ENCODE measurements around the gene PCGF6. TPM values are rescaled to one million over a fixed set of nuclear protein-coding genes. Genes with fewer than 3 reads are reported as not detected.

Gene PCGF6
- polyA plus RNA-seq, 1 donor (not counting 4 experiments of a cell fraction or from before 2014, with no cell fraction given), result 11.1 TPM

DNA sequence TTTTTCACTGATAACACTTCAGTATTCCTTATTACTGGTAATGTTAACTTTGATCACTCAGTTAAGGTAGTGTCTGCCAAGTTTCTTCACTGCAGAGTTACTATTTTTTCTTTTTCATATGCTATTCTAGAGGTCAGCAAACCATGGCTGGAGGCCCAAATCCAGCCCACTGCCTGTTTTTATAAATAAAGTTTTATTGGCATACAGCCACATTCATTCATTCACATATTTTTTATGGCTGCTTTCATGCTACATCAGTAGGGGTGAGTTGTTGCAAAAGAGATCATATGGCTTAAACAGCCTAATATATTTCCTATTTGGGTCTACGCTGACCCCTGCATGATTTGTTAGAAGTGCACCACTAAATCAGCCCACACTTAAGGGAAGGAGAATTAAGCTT lies 94.3 kb downstream of the PCGF6 start:
- H3K9me1 ChIP-seq (ENCODE audit: control insufficient read depth, extremely low read depth, insufficient read depth, low read length), result no peaks in the 10 kb centered on the region
- no peak for TF ChIP-seq EZH2 (IDR thresholded peaks at IDR 0.05; ENCODE audit: low read length)
- TF ChIP-seq, protein P1, sequence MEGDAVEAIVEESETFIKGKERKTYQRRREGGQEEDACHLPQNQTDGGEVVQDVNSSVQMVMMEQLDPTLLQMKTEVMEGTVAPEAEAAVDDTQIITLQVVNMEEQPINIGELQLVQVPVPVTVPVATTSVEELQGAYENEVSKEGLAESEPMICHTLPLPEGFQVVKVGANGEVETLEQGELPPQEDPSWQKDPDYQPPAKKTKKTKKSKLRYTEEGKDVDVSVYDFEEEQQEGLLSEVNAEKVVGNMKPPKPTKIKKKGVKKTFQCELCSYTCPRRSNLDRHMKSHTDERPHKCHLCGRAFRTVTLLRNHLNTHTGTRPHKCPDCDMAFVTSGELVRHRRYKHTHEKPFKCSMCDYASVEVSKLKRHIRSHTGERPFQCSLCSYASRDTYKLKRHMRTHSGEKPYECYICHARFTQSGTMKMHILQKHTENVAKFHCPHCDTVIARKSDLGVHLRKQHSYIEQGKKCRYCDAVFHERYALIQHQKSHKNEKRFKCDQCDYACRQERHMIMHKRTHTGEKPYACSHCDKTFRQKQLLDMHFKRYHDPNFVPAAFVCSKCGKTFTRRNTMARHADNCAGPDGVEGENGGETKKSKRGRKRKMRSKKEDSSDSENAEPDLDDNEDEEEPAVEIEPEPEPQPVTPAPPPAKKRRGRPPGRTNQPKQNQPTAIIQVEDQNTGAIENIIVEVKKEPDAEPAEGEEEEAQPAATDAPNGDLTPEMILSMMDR (optimal IDR thresholded peaks at IDR 0.05 in 1 of 3, IDR thresholded peaks at IDR 0.05 in 1 of 3, conservative IDR thresholded peaks at IDR 0.05 in 1 of 3; ENCODE audit: extremely low read depth in 1 of 3, insufficient read depth in 2 of 3, low read length in 3 of 3), result no peak
- H3K27me3 ChIP-seq (ENCODE audit: control insufficient read depth, extremely low read depth, insufficient read depth, low read length), result no peaks in the 10 kb centered on the region
- H4K20me1 ChIP-seq (ENCODE audit: control insufficient read depth, extremely low read depth, insufficient read depth, low read length), result no peaks in the 10 kb centered on the region
- H2AFZ ChIP-seq (ENCODE audit: control insufficient read depth, low read length), result no peak overlapping the region
- FAIRE-seq (no peak), DNase-seq (ENCODE audit: low read depth, low spot score) (no peak)
- H3K36me3 ChIP-seq (ENCODE audit: control insufficient read depth in 2 of 2, extremely low read depth in 1 of 2, insufficient read depth in 2 of 2, low read length in 2 of 2), result no peaks in the 10 kb centered on the region
- no peak overlapping the region for H3K4me2 ChIP-seq (ENCODE audit: control insufficient read depth, extremely low read depth, insufficient read depth, low read depth, low read length)
- no peak overlapping the region for H3K27ac ChIP-seq (ENCODE audit: control insufficient read depth, insufficient read depth, low read length)
- H3K4me3 ChIP-seq (ENCODE audit: control insufficient read depth in 2 of 3, extremely low read depth in 1 of 3, insufficient read depth in 2 of 3, low read depth in 1 of 3, low read length in 3 of 3), result no peak overlapping the region
- no peaks in the 10 kb centered on the region for H3K79me2 ChIP-seq (ENCODE audit: control insufficient read depth, insufficient read depth, low read length)
- H3K9ac ChIP-seq (ENCODE audit: control insufficient read depth, extremely low read depth, insufficient read depth, low read length), result no peak overlapping the region
- H3K9me3 ChIP-seq (ENCODE audit: control insufficient read depth, low read depth, low read length), result no peaks in the 10 kb centered on the region
- H3K4me1 ChIP-seq (ENCODE audit: control insufficient read depth, extremely low read depth, insufficient read depth, low read length), result peaks cover 11% of the 10 kb centered on the region
- dilution Hi-C loops (cut with MboI; ENCODE audit: extremely low pct_ligation_motif_present, low sequenced_read_pairs), result no loop called here

DNA sequence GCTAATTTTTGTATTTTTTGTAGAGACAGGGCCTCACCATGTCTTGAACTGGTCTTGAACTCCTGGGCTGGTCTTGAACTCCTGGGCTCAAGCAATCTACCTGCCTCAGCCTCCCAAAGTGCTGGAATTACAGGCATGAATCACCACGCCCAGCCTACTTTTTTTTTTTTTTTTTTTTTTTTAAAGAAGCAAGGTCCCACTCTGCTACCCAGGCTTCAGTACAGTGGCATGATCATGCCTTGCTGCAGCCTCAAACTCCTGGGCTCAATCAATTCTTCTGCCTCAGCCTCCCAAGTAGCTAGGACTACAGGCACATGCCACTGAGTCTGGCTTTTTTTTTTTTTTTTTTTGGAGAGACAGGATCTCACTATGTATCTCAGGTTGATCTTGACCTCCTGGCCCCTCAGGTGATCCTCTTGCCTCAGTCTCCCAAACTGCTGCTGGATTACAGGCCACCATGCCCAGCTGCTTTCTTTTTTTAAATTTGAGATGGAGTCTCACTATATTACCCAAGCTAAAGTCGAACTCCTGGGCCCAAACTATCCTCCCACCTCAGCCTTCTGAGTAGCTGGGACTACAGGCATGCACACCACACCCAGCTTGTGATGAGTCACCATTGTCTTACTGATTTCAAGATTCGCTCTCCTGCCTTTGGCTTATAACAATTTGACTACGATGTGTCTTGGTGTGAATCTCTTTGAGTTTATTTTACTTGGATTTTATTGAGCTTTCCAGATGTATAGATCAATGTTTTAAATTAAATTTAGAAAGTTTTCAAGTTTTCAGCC lies 96.2 kb downstream of the PCGF6 start:
- Histone ChIP-seq H4K20me1 (ENCODE audit: control insufficient read depth, extremely low read depth, insufficient read depth, low read length) (no peaks in the 10 kb centered on the region), H3K9ac (ENCODE audit: control insufficient read depth, extremely low read depth, insufficient read depth, low read length) (no peak overlapping the region), H3K4me1 (ENCODE audit: control insufficient read depth, extremely low read depth, insufficient read depth, low read length) (peaks cover 11% of the 10 kb centered on the region), H3K27ac (ENCODE audit: control insufficient read depth, insufficient read depth, low read length) (no peak overlapping the region), H3K9me1 (ENCODE audit: control insufficient read depth, extremely low read depth, insufficient read depth, low read length) (no peaks in the 10 kb centered on the region), H3K4me2 (ENCODE audit: control insufficient read depth, extremely low read depth, insufficient read depth, low read depth, low read length) (peak overlapping the region; percentile 63), H2AFZ (ENCODE audit: control insufficient read depth, low read length) (no peak overlapping the region), H3K27me3 (ENCODE audit: control insufficient read depth, extremely low read depth, insufficient read depth, low read length) (no peaks in the 10 kb centered on the region), H3K4me3 (ENCODE audit: control insufficient read depth in 2 of 3, extremely low read depth in 1 of 3, insufficient read depth in 2 of 3, low read depth in 1 of 3, low read length in 3 of 3) (no peak overlapping the region), H3K79me2 (ENCODE audit: control insufficient read depth, insufficient read depth, low read length) (no peaks in the 10 kb centered on the region), H3K9me3 (ENCODE audit: control insufficient read depth, low read depth, low read length) (no peaks in the 10 kb centered on the region), H3K36me3 (ENCODE audit: control insufficient read depth in 2 of 2, extremely low read depth in 1 of 2, insufficient read depth in 2 of 2, low read length in 2 of 2) (no peaks in the 10 kb centered on the region)
- FAIRE-seq (peak; percentile 92), DNase-seq (ENCODE audit: low read depth, low spot score) (no peak)
- no peak for TF ChIP-seq EZH2 (IDR thresholded peaks at IDR 0.05; ENCODE audit: low read length)
- TF ChIP-seq, protein P1 (optimal IDR thresholded peaks at IDR 0.05 in 1 of 3, IDR thresholded peaks at IDR 0.05 in 1 of 3, conservative IDR thresholded peaks at IDR 0.05 in 1 of 3; ENCODE audit: extremely low read depth in 1 of 3, insufficient read depth in 2 of 3, low read length in 3 of 3), result no peak
- dilution Hi-C loops (cut with MboI; ENCODE audit: extremely low pct_ligation_motif_present, low sequenced_read_pairs), result no loop called here

Measured in keratinocyte (primary cell).